T-helper 9 cell (primary cell): Measurements from ENCODE around the gene ZNF581.

Experiments
- DNase-seq: peaks from one replicate; pipeline ENCODE4 v3.0.0-alpha.2; 2020

ZNF581 gene

DNA sequence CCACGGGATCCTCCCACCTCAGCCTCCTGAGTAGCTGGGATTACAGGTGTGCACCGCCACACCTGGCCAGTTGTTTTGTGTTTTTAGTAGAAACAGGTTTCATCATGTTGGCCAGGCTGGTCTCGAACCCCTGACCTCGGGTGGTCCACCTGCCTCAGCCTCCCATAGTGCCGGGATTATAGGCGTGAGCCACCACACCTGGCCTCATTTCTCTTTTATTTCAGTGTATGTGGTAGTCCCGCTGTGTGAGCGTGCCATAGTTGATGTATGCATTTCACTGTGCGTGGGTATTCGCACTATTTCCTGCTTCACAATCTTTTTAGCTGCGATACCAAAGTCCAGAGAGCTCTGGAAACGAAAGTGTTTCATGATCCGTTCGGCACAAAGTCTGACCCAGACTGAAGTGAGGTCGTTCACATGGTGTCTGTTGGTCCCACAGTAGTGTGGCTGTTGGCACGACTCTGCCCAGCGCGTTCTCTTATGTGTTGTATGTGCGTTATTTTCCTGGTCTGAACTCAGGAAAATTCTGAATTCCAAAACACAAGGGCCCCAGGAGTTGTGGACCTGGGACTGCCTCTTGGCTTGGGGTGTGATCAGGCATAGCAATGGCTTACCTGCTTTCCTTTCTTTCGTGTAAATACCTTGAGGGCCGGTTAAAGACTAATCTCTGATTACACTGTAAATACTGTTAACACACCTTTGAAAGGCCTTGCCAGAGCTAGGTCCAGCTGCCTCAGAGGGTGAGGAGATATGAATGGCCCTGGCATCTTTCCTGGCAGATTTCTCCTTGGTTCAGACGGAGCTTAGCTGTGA is 40.2 kb downstream of the ZNF581 start:
- DNase-seq: no peak

DNA sequence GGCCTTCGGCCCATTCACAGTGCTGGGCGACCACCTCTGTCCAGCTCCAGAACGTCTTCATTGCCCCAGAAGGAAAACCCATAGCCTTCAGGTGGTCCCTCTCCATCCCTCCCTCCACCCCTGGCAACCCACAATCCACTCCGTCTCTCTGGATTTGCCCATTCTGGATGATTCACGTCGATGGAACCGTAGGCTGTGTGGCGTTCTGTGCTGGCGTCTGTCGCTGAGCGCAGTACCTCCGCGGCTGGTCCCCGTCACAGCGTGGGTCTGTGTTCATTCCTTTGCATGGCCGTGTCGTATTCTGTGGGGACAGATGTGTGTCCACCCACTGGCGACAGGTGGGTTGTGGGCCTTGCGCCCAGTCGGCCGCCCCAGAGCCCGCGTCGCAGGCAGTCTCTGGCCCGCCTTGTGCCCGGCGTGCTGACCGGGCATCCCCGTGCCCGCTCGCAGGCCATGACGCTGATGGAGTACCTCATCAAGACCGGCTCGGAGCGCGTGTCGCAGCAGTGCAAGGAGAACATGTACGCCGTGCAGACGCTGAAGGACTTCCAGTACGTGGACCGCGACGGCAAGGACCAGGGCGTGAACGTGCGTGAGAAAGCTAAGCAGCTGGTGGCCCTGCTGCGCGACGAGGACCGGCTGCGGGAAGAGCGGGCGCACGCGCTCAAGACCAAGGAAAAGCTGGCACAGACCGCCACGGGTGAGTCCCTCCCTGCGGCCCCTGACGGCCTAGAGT is 41.7 kb downstream of the ZNF581 start:
- no peak for DNase-seq

DNA sequence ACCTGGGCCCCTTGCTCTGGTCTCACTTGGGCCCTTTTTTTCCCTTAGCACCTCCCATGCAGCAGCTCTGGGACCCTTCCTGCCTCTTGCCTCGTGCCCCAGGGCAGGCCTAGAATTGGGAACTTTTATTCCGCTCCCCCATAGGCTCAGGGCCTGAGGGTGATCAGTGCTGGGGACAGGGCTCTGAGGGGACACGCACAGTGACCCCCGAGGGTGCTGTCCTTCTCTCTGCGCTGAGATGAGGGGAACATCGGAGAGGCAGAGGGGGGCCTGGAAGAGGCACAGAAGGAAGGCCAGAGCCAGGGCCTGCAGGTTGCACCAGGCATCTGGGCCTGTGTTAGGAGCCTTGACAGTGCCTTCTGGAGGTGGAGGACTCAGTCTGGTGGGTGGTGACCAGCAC is 42.3 kb downstream of the ZNF581 start:
- DNase-seq: no peak

DNA sequence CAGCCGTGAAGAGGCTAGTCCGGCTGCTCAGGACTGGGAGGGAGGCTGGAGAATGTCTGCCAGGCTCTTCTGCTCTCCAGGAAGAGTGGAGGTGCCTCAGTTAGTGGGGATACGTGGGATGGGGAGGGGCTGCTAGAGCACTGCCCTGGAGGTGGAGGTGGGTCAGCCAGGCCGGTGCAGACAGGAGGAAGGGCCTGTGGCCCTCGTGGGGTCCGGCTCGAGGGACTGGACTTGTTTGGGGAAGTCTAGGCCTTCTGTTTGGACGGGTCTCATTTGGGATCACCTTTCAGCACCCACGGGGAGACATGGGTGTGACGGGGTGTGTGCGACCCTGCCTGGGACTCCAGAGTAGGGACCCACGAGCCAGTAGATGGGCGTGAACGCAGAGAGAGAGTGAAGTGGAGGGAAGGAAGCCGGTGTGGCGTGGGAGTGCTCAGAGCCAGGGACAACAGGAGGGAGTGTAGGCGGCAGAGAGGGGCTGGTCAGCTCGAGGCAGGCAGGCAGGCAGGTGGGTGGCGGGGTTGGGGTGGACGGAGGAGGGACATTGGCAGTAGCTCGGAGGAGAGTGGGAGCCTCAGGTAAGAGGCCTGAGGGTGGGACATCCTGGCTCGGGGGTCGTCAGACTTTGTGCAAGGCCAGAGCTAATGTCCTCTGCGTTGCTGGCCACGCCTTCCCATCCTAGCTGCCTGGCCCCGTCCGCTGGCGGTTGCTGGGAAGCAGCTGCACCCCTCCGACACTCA is 43.0 kb downstream of the ZNF581 start:
- DNase-seq: no peak

DNA sequence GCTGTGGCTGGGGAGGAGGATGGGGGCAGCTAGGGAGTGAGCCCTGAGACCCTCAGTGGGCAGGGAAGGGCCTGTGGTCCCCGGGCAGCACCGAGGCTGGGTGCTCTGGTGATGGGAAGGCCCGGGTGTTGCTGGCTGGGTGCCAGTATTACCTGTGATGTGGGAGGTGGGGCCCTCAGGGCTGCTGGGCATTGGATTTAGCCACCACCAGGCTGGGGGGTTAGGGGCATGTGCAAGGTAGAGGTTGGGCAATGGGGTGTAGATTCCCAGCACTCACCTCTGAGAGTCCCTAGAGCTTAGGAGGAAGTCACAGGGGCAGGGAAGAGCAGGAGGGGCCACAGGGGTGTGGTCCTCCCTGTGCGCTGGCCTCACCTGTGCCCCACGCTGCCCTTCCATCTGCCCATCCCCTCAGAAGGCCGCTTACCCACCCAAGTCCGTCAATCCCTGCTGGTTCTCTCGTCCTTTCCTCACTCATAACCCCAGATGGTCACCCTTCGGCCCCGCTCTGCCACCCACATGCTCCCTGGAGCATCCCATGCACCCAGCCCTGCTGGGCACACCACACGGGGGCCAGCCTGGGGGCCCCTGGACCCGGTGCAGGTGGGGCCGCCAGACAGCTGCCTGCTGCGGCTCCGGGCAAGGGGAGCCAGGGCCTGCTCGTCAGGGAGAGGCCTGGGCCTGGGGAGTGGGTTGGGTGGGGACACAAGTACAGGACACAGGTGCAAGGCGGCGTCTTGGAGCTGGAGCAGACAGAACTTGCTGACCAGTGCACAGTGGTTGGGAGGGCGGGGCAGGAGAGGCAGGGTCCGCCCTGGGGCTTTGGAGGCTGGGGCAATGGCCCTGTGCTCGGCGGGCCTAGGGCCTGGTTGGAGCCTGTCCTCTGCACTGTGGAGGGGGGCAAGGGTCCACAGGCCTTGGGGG is 44.1 kb downstream of the ZNF581 start:
- no peak for DNase-seq

DNA sequence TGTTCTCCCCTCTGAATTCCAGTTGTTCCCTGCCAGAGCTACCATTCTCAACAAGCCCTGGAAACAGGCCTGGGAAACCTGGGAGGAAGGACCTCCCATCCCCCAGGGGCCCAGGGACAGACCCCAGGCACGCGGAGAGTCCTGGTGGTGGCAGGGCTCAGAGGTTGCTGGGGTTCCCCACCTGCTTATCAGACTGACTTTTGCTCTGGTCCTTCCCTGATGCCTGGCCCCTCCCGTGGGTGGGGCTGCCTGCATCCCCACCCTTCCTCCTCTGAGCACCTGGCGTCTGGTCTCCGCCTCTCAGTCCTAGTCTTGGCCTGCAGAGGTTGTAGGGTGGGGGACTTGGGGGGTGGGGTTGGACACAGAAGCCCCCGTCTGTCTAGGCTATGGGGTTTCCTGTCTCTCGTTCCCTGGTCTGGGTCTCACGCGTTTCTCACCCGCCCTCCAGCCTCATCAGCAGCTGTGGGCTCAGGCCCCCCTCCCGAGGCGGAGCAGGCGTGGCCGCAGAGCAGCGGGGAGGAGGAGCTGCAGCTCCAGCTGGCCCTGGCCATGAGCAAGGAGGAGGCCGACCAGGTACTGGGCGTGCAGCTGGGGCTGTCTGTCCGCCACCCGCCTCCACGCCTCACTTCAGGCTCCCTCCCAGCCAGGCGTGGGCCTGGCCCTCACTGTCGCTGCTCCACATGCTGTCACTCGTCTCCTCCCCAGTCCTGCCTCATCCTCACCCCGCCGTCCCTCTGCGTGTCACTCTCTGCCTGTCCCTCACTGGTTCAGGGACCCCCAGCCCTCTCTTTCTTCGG is 45.2 kb downstream of the ZNF581 start:
- DNase-seq: no peak

DNA sequence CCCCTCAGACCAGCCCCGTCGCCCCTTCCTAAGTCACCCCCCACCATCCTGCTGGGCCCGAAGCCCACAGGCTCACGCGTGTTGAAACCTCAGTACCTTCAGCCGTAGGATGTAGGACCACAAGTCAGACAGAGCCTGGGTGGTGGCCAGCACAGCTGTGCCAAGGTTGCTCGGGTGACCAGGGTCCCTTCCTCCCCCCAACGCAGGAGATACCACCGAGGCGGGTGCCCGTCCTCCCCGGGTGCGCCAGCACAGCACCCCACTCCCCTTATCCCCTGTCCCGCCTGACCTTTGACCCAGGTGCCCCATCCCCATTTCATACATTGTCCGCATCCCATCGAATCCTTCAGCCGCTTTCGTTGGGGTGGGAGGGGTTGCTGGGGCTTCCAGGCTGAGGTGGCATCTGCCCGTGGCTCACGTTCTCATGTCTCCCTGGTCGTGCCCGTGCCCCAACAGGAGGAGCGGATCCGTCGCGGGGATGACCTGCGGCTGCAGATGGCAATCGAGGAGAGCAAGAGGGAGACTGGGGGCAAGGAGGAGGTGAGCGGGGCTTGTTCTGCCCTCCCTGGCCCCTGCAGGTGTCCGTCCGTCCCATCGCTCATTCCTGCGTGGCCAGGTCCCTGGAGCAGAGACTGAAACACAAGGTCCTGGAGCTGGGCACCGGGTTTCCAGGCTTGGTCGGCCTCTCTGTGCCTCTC is 46.1 kb downstream of the ZNF581 start:
- DNase-seq: no peak

DNA sequence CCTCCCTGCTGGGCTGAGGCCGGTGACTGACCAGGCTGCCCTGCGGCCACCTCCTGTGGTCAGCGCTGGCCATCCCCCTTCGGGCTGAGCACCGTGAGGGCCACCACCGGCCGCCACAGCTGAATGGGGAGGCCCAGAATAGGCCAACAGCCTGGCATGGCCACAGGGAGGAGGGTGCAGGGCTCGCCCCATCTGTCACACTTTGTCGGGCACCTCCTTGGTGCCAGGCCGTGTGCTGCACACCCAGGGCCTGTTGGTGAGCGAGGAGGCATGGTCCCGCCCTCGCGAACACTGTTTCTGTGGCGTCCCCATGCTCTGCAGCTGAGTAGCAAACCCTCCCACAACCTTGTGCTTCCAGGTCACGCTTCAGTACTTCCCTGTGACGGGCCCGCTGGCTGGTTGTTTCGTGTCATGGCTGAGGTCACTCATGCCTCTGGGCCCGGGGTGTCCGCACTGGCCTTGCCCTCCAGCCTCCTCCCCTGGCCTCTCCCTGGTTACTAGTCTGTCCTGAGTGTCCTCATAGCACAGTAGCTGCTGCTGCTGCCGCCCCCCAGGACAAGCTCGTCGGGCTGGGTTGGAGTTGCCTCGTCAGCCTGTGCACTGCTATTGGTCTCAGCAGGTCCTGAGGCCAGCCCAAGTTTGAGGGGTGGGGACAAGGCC is 46.8 kb downstream of the ZNF581 start:
- DNase-seq: no peak

DNA sequence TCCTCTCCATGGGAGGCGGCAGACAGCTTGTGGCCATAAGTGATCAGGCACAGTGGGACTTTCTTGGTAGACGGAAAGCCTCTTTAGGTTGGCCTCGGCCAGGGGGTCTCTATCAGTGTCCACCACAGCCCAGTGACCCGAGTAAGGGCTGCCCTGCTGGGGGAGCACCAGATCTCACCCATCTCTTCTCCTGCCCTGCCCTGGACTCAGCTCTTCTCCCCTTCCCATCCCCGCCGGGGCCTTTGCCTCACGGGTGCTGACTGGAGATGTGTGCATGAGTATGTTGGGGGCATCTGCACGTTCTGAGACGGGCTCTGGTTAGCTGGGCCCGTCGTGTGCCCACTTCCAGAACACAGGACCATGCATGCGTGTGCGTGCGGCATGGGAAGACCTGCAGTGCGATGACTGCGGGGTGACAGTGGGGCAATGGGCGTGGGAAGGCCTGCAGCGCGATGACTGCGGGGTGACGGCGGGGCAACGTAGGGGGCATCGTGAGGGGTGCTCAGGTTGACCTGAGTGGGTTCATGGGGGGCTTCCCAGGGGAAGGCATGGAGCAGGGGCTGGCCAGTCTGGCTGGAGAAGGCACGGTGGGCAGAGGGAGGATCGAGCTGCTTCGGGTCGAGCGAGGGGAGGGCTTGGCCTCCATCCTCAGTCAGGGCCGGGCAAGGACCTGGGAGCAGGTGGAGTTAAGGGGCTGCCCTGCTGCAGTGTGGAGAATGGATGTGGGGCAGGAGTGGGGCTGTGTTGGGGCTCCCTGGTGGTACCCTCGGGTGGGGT is 47.5 kb downstream of the ZNF581 start:
- DNase-seq: no peak

DNA sequence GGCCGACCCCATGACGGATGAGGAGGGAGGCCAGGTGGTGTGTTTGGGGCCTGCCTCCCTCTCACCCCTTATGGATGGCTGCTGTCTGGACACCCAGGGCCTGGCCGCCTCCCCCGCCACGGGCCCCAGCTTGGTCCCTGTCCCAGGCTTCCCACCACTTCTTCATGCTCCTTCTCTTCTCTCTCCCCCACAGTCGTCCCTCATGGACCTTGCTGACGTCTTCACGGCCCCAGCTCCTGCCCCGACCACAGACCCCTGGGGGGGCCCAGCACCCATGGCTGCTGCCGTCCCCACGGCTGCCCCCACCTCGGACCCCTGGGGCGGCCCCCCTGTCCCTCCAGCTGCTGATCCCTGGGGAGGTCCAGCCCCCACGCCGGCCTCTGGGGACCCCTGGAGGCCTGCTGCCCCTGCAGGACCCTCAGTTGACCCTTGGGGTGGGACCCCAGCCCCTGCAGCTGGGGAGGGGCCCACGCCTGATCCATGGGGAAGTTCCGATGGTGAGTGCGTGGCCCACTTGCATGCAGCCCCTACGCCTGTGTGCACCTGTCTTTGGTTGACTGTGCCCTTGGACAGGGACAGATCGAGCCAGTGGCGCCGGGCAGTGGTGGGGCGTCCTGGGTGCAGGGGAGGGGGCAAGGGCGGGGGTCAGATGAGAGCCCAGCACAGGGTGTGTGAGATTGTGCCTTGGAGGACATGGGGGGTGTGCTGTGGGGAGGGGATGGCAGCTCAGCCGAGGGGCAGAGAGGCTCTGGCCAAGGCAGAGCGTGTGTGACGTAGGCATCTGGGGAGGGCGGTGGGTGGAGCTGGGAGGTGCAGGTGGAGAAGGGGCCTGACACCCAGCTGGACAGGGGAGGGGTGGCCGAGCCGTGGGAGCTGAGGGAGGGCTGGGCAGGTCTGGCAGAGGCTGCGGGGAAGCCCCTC is 48.4 kb downstream of the ZNF581 start:
- no peak for DNase-seq

DNA sequence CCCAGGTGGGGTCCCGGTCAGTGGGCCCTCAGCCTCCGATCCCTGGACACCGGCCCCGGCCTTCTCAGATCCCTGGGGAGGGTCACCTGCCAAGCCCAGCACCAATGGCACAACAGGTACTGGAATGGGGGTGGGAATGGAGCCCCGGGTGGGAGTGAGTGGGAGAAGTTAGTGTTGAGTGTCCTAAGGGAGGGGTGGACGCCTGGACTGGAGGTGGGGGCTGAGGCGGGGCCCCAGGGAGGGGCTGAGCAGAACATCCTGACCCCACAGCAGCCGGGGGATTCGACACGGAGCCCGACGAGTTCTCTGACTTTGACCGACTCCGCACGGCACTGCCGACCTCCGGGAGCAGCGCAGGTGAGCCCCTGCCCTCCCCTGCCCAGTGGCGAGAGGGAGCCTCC is 49.2 kb downstream of the ZNF581 start:
- DNase-seq: no peak

DNA sequence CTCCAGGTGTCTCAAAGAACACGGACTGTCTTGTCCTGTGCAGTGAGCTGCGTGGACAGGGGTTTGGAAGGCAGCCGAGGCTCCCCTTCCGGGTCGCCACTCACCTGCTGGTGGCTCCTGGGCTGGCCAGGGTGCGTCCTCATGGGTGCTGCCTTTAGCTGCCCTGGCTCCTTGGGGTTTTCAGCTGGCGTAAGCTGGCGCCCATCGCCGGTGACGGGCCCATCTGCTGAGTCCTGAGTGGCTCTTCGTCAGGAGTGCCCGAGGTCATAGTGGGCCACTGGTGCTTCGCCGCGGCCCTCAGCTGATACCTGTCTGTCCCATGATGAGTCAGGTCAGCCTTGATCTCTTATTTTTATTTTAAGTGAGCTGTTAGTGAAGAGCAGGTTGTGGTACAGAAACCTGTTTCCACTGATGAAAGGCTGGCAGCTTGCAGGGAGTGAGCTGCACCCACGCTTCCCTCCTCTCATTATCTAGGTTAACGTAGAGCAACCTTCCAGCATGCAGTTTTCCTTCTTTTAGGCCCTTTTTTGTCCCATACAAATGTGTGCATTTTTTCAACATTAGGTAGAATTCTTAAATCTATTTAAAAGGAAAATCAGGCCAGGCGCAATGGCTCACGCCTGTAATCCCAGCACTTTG is 50.0 kb downstream of the ZNF581 start:
- no peak for DNase-seq

DNA sequence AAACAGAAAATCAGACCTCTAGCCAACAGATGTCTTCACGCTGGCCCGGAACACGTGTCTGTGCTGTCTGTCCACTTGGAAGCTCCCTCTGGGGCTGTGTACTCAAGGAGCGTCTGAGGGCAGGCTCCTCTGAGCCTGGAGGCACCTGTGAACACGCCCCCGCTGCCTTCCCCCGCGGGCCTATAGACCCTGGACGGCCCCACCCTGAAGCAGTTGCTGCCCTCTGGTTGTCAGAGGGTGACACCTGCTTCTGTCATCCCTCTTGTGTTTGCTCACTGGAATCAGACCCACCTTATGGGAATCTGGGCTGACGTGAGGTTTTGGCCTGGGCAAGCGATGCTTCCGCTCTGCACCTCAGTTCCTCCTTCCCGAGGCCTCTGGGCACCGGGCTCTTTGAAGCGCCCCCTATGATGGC is 50.8 kb downstream of the ZNF581 start:
- no peak for DNase-seq

DNA sequence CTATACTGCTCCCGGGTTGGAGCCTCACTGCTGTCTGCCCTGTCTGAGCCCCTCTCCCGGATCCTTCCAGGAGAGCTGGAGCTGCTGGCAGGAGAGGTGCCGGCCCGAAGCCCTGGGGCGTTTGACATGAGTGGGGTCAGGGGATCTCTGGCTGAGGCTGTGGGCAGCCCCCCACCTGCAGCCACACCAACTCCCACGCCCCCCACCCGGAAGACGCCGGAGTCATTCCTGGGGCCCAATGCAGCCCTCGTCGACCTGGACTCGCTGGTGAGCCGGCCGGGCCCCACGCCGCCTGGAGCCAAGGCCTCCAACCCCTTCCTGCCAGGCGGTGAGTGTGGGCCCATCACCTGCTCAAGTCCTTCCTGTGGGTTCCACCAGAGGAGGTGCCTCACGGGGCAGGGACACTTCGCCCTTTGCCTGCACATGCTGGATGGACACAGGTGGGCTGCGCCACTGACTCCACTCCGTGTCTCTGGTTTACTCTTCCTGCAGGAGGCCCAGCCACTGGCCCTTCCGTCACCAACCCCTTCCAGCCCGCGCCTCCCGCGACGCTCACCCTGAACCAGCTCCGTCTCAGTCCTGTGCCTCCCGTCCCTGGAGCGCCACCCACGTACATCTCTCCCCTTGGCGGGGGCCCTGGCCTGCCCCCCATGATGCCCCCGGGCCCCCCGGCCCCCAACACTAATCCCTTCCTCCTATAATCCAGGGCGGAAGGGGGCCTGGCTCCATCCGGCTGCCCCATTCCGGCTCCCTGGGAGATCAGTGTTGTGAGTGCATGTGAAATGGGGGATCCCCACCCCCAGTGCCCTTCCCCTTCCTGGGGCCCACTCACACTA is 51.4 kb downstream of the ZNF581 start:
- DNase-seq: no peak
